ENCODE results near the gene BLOC1S5.

BLOC1S5 gene

GRCh38 chr6:8066108-8066507 is 1.9 kb upstream of the BLOC1S5 start:
- Histone ChIP-seq H4K20me1 (ENCODE audit: insufficient read depth, low read length) (no peaks in the 10 kb centered on the region), H2AFZ (ENCODE audit: low read depth, low read length) (peak overlapping the region; percentile 74), H3K4me3 (ENCODE audit: low read length) (no peak overlapping the region), H3K4me1 (ENCODE audit: low read length) (peaks cover 17% of the 10 kb centered on the region), H3K9ac (ENCODE audit: low read length) (no peak overlapping the region), H3K9me3 (ENCODE audit: insufficient read depth, low read length) (no peaks in the 10 kb centered on the region), H3K27ac (ENCODE audit: low read length) (no peak overlapping the region), H3K36me3 (replicated peaks; ENCODE audit: low read depth, low read length) (peaks cover 10% of the 10 kb centered on the region), H3K27me3 (ENCODE audit: low read depth, low read length) (no peaks in the 10 kb centered on the region), H3K79me2 (ENCODE audit: low read length) (peaks cover 13% of the 10 kb centered on the region), H3K4me2 (ENCODE audit: low read length) (no peak overlapping the region)
- TF ChIP-seq, protein P1, sequence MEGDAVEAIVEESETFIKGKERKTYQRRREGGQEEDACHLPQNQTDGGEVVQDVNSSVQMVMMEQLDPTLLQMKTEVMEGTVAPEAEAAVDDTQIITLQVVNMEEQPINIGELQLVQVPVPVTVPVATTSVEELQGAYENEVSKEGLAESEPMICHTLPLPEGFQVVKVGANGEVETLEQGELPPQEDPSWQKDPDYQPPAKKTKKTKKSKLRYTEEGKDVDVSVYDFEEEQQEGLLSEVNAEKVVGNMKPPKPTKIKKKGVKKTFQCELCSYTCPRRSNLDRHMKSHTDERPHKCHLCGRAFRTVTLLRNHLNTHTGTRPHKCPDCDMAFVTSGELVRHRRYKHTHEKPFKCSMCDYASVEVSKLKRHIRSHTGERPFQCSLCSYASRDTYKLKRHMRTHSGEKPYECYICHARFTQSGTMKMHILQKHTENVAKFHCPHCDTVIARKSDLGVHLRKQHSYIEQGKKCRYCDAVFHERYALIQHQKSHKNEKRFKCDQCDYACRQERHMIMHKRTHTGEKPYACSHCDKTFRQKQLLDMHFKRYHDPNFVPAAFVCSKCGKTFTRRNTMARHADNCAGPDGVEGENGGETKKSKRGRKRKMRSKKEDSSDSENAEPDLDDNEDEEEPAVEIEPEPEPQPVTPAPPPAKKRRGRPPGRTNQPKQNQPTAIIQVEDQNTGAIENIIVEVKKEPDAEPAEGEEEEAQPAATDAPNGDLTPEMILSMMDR (IDR thresholded peaks at IDR 0.05; ENCODE audit: low read depth, low read length) = no peak
- no peak for TF ChIP-seq EZH2phosphoT487 (IDR thresholded peaks at IDR 0.05; ENCODE audit: low read depth)

GRCh38 chr6:8065519-8065911 is 1.3 kb upstream of the BLOC1S5 start:
- H3K9me3 ChIP-seq (ENCODE audit: insufficient read depth, low read length) = no peaks in the 10 kb centered on the region
- H3K79me2 ChIP-seq (ENCODE audit: low read length) = peaks cover 13% of the 10 kb centered on the region
- TF ChIP-seq, protein P1 (IDR thresholded peaks at IDR 0.05; ENCODE audit: low read depth, low read length) = no peak
- TF ChIP-seq EZH2phosphoT487 (IDR thresholded peaks at IDR 0.05; ENCODE audit: low read depth) = no peak
- H3K27ac ChIP-seq (ENCODE audit: low read length) = peak overlapping the region; percentile 65; the same call in 1 of the 2 replicates
- H2AFZ ChIP-seq (ENCODE audit: low read depth, low read length) = peak overlapping the region; percentile 74
- no peak overlapping the region for H3K9ac ChIP-seq (ENCODE audit: low read length)
- H3K4me1 ChIP-seq (ENCODE audit: low read length) = peaks cover 17% of the 10 kb centered on the region
- no peaks in the 10 kb centered on the region for H3K27me3 ChIP-seq (ENCODE audit: low read depth, low read length)
- H3K36me3 ChIP-seq (replicated peaks; ENCODE audit: low read depth, low read length) = peaks cover 10% of the 10 kb centered on the region
- peak overlapping the region; percentile 86 for H3K4me2 ChIP-seq (ENCODE audit: low read length)
- no peaks in the 10 kb centered on the region for H4K20me1 ChIP-seq (ENCODE audit: insufficient read depth, low read length)
- no peak overlapping the region for H3K4me3 ChIP-seq (ENCODE audit: low read length)

DNA sequence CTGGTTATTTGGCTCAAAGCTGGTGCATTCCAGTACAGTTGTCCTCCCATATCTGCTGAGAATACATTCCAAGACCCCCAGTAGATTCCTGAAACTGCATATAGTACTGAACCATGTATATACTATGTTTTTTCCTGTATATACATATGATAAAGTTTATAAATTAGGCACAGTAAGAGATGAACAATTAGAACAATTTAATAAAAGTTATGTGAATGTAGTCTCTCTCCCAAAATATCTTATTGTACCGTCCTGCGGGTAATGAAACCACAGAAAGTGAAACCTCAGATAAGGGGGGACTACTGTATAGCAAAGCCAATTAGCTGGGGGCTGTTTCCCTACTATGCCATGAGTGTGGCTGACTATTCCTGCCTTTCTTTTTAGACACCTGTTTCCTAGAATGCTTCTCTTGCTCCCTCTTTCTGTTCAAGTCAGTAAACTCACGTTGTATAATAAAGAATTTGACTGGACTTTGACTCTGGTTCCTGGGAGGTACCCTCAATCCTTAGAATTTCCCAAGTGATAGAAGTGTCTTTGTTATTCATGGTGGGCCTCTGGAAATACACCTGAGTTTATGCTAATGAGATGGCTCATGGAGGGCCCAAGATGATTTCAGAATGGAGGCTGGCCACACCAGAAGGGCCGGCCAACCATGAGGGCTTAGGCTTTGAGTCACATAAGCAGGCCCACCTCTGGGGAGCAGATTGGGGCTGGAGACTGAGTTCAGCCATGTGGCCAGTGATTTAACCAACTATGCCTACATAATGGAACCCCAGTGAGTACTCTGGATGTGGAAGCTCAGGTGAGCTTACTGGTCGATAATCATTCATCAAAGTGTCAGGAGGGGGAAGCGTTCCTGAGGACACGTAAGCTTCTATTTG is 689 bp upstream of the BLOC1S5 start:
- Histone ChIP-seq H3K79me2 (ENCODE audit: low read length) (peaks cover 13% of the 10 kb centered on the region), H3K27ac (ENCODE audit: low read length) (peak overlapping the region; percentile 65), H3K36me3 (replicated peaks; ENCODE audit: low read depth, low read length) (peaks cover 12% of the 10 kb centered on the region), H4K20me1 (ENCODE audit: insufficient read depth, low read length) (no peaks in the 10 kb centered on the region), H3K9ac (ENCODE audit: low read length) (peak overlapping the region; percentile 85), H3K27me3 (ENCODE audit: low read depth, low read length) (no peaks in the 10 kb centered on the region), H3K4me3 (ENCODE audit: low read length) (peak overlapping the region; percentile 94), H3K4me1 (ENCODE audit: low read length) (peaks cover 17% of the 10 kb centered on the region), H3K9me3 (ENCODE audit: insufficient read depth, low read length) (no peaks in the 10 kb centered on the region), H2AFZ (ENCODE audit: low read depth, low read length) (peak overlapping the region; percentile 74), H3K4me2 (ENCODE audit: low read length) (peak overlapping the region; percentile 86)
- TF ChIP-seq, protein P1 (IDR thresholded peaks at IDR 0.05; ENCODE audit: low read depth, low read length) = no peak
- no peak for TF ChIP-seq EZH2phosphoT487 (IDR thresholded peaks at IDR 0.05; ENCODE audit: low read depth)

GRCh38 chr6:8061736-8062135 is 2.5 kb downstream of the BLOC1S5 start:
- TF ChIP-seq EZH2phosphoT487 (IDR thresholded peaks at IDR 0.05; ENCODE audit: low read depth) = no peak
- TF ChIP-seq, protein P1 (IDR thresholded peaks at IDR 0.05; ENCODE audit: low read depth, low read length) = no peak
- Histone ChIP-seq H4K20me1 (ENCODE audit: insufficient read depth, low read length) (no peaks in the 10 kb centered on the region), H3K9me3 (ENCODE audit: insufficient read depth, low read length) (no peaks in the 10 kb centered on the region), H3K4me2 (ENCODE audit: low read length) (no peak overlapping the region), H3K79me2 (ENCODE audit: low read length) (peaks cover 13% of the 10 kb centered on the region), H3K27ac (ENCODE audit: low read length) (no peak overlapping the region), H2AFZ (ENCODE audit: low read depth, low read length) (no peak overlapping the region), H3K4me1 (ENCODE audit: low read length) (peaks cover 17% of the 10 kb centered on the region), H3K4me3 (ENCODE audit: low read length) (no peak overlapping the region), H3K36me3 (replicated peaks; ENCODE audit: low read depth, low read length) (peaks cover 21% of the 10 kb centered on the region), H3K9ac (ENCODE audit: low read length) (no peak overlapping the region), H3K27me3 (ENCODE audit: low read depth, low read length) (no peaks in the 10 kb centered on the region)

Data from OCI-LY3 (cell line).